Astrocyte of the cerebellum (primary cell): ENCODE data around the gene UBE2E3.

Experiments
- DNase-seq: peaks from one replicate; pipeline ENCODE4 v3.0.0-alpha.2; 2011; ENCODE audit warnings: low read depth
- H3K4me3 ChIP-seq: 2 replicates; pipeline ENCODE4 v1.5.1; 2011; ENCODE audit warnings: mild to moderate bottlenecking, low read depth, low read length, moderate library complexity
- CTCF ChIP-seq: IDR thresholded peaks from 2 replicates; pipeline ENCODE4 v1.5.1; 2012; ENCODE audit warnings: low read length, low read depth, moderate library complexity, mild to moderate bottlenecking; ENCODE audit errors: missing control alignments
- in situ Hi-C: cut with HindIII; loops from 2 replicates; pipeline ENCODE4 v1.10.0; 2017; ENCODE audit warnings: low sequenced_read_pairs

The UBE2E3 gene

GRCh38 chr2:181066333-181066732, 85.9 kb downstream of the UBE2E3 start:
- no peak for DNase-seq
- TF ChIP-seq CTCF, result no peak
- no peak overlapping the region for H3K4me3 ChIP-seq
- in situ Hi-C loops, result no loop called here

- no peak for TF ChIP-seq CTCF
- DNase-seq, result peak; percentile 19
- in situ Hi-C loops, result loop anchor here (5.0 kb wide), 1 partner anchor 88 kb away; the partner anchor contains the start of gene UBE2E3
- no peak overlapping the region for H3K4me3 ChIP-seq
Observed at GRCh38 chr2:181070119-181070835, 89.9 kb downstream of the UBE2E3 start.

GRCh38 chr2:181070836-181071200, 90.4 kb downstream of the UBE2E3 start:
- TF ChIP-seq CTCF, result no peak
- no peak for DNase-seq
- no peak overlapping the region for H3K4me3 ChIP-seq
- in situ Hi-C loops, result loop anchor here (5.0 kb wide), 1 partner anchor 89 kb away; the partner anchor contains the start of gene UBE2E3

- TF ChIP-seq CTCF, result no peak
- H3K4me3 ChIP-seq, result no peak overlapping the region
- no peak for DNase-seq
- in situ Hi-C loops, result loop anchor here (5.0 kb wide), 1 partner anchor 90 kb away; the partner anchor contains the start of gene UBE2E3
Observed at GRCh38 chr2:181072486-181073235, 92.3 kb downstream of the UBE2E3 start.

GRCh38 chr2:181073896-181074295, 93.5 kb downstream of the UBE2E3 start:
- in situ Hi-C loops, result loop anchor here (5.0 kb wide), 1 partner anchor 92 kb away; the partner anchor contains the start of gene UBE2E3
- no peak for TF ChIP-seq CTCF
- no peak overlapping the region for H3K4me3 ChIP-seq
- DNase-seq, result no peak

GRCh38 chr2:181074457-181074856, 94.1 kb downstream of the UBE2E3 start:
- DNase-seq, result no peak
- no peak for TF ChIP-seq CTCF
- in situ Hi-C loops, result loop anchor here (5.0 kb wide), 1 partner anchor 92 kb away; the partner anchor contains the start of gene UBE2E3
- H3K4me3 ChIP-seq, result no peak overlapping the region
